ENCODE measurements around the gene PLA2G2C. TPM values are rescaled to one million over a fixed set of nuclear protein-coding genes. Genes with fewer than 3 reads are reported as not detected.

The PLA2G2C gene
- total and polyA plus RNA-seq, 2 of the 8 experiments (the other 6 are each of a cell fraction or from before 2014, with no cell fraction given): not detected

DNA sequence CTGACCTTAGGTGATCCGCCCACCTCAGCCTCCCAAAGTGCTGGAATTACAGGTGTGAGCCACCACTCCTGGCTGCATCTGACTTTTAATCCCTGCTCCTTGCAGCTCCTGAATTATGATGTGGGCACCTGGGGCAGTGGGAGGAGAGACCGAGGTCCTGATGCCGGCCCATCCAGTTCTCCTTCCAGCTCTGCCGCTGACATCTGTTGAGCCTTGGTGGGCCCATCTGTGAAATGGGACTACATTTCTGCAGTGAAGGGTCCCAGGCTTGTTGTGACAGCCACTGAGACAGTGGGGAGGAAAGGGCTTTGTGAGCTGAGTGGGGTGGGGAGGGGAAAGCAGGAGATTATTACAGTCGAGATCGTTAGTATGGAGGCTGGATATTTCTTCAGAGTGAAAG, 35.3 kb downstream of the PLA2G2C start (continued):
- TF ChIP-seq, protein P1, sequence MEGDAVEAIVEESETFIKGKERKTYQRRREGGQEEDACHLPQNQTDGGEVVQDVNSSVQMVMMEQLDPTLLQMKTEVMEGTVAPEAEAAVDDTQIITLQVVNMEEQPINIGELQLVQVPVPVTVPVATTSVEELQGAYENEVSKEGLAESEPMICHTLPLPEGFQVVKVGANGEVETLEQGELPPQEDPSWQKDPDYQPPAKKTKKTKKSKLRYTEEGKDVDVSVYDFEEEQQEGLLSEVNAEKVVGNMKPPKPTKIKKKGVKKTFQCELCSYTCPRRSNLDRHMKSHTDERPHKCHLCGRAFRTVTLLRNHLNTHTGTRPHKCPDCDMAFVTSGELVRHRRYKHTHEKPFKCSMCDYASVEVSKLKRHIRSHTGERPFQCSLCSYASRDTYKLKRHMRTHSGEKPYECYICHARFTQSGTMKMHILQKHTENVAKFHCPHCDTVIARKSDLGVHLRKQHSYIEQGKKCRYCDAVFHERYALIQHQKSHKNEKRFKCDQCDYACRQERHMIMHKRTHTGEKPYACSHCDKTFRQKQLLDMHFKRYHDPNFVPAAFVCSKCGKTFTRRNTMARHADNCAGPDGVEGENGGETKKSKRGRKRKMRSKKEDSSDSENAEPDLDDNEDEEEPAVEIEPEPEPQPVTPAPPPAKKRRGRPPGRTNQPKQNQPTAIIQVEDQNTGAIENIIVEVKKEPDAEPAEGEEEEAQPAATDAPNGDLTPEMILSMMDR (IDR thresholded peaks at IDR 0.05; ENCODE audit: control extremely low read depth in 1 of 3, insufficient read depth in 1 of 3, low read depth in 1 of 3, low read length in 3 of 3): no peak
- no peak for TF ChIP-seq CBX5 (IDR thresholded peaks at IDR 0.05; ENCODE audit: low read depth, low read length)
- no peak for TF ChIP-seq GTF2F1 (IDR thresholded peaks at IDR 0.05; ENCODE audit: borderline replicate concordance, low read depth, low read length)

All from H1 (cell line).